Measurements from ENCODE around the gene INF2. TPM values are rescaled to one million over a fixed set of nuclear protein-coding genes. Genes with fewer than 3 reads are reported as not detected.
A peak's percentile ranks its signal among the peaks of the same experiment; 100 is the strongest.

Gene INF2
- total RNA-seq, 2 donors from 2014 or later = 162 to 264 TPM

DNA sequence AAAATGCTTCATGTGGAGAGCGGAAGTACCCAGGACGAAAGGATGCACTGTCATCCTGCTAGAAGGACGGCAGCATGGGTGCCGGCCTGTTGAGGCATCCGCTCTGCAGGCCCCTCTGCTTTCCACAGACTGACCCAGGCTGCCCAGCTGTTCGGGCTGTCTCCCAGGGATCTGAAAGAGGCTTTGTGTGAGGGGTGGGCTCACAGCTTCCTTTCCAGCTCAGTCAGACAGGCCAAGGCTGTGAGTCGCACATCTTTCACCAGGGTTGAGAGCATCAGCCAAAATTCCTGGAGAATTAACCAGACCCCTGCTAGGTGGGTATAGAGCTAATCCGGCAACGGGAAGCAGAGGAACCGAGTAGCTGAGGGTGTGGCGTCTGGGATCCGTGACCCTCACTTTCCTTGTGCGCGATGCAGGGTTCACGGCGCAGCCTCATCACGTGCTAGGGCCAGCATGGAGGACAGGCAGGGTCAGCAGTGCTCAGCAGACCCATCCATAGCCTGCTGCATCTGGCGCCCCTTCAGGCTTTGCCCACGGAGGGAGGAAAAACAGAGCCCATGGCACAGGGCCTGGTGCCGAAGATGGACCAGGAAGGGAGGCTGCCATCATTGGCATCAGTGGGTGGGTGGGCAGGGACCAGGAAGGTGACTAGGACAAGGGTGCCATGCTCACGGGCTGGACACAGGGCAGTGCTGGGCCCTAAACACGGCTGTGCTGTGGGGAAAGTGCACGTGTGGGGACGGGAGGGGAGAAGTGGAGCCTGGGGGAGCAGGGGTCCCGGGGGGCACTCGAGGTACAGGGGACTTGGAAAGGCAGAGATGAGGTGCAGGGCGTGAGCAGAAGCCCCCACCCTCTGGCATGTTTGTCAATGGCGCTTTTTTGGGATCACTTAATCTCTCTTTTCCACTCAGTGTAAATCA is 54.3 kb downstream of the INF2 start:
- H3K36me3 ChIP-seq = no peaks in the 10 kb centered on the region
- DNase-seq = no peak
- TF ChIP-seq, protein P1, sequence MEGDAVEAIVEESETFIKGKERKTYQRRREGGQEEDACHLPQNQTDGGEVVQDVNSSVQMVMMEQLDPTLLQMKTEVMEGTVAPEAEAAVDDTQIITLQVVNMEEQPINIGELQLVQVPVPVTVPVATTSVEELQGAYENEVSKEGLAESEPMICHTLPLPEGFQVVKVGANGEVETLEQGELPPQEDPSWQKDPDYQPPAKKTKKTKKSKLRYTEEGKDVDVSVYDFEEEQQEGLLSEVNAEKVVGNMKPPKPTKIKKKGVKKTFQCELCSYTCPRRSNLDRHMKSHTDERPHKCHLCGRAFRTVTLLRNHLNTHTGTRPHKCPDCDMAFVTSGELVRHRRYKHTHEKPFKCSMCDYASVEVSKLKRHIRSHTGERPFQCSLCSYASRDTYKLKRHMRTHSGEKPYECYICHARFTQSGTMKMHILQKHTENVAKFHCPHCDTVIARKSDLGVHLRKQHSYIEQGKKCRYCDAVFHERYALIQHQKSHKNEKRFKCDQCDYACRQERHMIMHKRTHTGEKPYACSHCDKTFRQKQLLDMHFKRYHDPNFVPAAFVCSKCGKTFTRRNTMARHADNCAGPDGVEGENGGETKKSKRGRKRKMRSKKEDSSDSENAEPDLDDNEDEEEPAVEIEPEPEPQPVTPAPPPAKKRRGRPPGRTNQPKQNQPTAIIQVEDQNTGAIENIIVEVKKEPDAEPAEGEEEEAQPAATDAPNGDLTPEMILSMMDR (IDR thresholded peaks at IDR 0.05) = no peak
- no peaks in the 10 kb centered on the region for H3K27me3 ChIP-seq
- H3K9ac ChIP-seq (ENCODE audit: low read depth in 2 of 2, low read length in 2 of 2) = no peak overlapping the region
- no peak overlapping the region for H3K4me3 ChIP-seq
- intact Hi-C loops (cut with DNase I) = no loop called here
- no peaks in the 10 kb centered on the region for H3K9me3 ChIP-seq
- H3K4me1 ChIP-seq = peaks cover 8% of the 10 kb centered on the region
- H3K27ac ChIP-seq = no peak overlapping the region

DNA sequence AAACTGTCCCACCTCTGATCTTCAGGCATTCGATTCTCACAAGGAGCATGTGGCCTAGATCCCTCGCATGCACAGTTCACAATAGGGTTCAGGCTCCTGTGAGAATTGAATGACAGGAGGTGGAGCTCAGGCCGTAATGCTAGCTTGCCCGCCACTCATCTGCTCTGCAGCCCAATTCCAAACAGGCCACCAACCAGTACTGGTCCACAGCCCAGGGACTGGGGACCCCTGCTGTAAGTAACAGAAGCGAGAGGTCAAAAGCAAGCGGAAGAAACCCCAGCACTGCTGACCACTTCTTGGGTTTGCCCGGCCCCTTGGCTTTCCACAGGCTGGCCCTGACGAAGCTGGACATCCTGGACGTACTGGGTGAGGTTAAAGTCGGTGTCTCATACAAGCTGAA is 55.1 kb downstream of the INF2 start:
- H3K36me3 ChIP-seq = no peaks in the 10 kb centered on the region
- H3K27me3 ChIP-seq = no peaks in the 10 kb centered on the region
- peaks cover 13% of the 10 kb centered on the region for H3K4me1 ChIP-seq
- no peaks in the 10 kb centered on the region for H3K9me3 ChIP-seq
- no peak for DNase-seq
- TF ChIP-seq, protein P1 (IDR thresholded peaks at IDR 0.05) = no peak
- no peak overlapping the region for H3K4me3 ChIP-seq
- H3K27ac ChIP-seq = no peak overlapping the region
- intact Hi-C loops (cut with DNase I) = no loop called here
- no peak overlapping the region for H3K9ac ChIP-seq (ENCODE audit: low read depth in 2 of 2, low read length in 2 of 2)

DNA sequence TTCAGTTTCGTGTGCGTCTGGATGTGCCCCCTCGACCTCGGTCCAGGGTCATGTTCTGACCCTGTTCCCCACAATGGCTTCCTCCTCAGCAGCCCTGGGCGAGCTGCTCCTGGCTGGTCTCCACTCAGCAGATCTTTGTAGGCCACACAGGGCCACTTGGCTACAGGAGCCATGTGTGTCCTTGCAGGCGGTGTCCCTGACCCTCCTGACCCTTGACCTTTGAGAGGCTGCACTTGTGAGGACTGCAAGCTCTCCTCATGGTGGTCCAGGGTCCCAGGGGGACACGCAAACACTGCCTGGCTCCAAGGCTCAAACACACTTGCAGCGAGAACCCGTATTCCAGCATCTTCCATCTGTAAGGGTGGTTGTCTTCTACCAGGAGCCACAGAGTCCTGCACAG is 56.0 kb downstream of the INF2 start:
- TF ChIP-seq, protein P1 (IDR thresholded peaks at IDR 0.05) = no peak
- Histone ChIP-seq H3K27ac (no peak overlapping the region), H3K4me3 (no peak overlapping the region), H3K36me3 (no peaks in the 10 kb centered on the region), H3K9ac (ENCODE audit: low read depth in 2 of 2, low read length in 2 of 2) (no peak overlapping the region), H3K9me3 (no peaks in the 10 kb centered on the region), H3K4me1 (peaks cover 16% of the 10 kb centered on the region), H3K27me3 (no peaks in the 10 kb centered on the region)
- no peak for DNase-seq
- intact Hi-C loops (cut with DNase I) = no loop called here

DNA sequence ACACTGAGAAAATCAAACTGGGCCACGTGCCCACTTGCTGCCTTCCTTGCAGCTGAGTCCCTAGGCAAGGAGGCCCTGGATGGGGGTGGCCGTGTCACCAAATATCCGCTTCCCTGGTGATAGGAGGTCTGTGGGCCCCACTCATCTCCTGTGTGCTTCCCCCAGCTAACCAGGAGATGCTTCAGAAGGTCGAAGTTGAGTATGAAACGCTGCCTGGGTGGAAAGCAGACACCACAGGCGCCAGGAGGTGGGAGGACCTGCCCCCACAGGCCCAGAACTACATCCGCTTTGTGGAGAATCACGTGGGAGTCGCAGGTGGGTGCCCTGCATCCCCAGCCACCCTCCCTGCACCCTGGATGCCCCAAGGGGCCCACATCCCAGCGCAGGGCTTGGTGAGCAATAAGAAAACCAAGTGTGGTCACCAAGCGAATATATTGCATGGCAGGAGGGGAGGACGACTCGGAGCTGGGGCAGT is 56.7 kb downstream of the INF2 start:
- DNase-seq = no peak
- H3K9ac ChIP-seq (ENCODE audit: low read depth in 2 of 2, low read length in 2 of 2) = no peak overlapping the region
- intact Hi-C loops (cut with DNase I) = no loop called here

DNA sequence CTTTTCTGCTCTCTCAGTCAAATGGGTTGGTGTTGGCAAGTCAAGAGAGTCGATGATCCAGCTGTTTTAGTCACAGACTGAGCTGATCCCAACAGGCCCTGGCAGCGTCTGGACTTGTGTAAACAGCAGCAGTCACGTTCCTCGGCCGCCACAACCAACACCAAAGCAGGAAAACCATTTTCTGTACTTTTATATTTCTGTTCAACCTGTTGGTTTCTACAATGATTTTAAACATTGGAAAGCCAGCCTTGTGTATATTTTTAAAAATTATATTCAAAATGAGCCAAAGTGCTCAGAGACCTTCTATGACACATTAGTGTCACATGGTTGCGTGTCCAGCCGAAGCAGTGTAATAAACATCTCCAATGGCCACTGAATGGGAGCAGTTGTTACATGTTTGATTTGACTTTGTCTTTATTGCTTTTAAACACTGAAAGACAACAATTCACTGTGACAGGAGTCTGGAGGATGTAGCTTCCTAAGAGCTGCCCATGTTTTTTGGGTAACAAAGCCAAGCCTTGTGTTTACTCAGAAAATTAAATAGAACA is 57.6 kb downstream of the INF2 start:
- TF ChIP-seq, protein P1 (IDR thresholded peaks at IDR 0.05) = no peak
- intact Hi-C loops (cut with DNase I) = no loop called here
- peak overlapping the region; percentile 37 for H3K27ac ChIP-seq
- H3K4me3 ChIP-seq = no peak overlapping the region
- no peaks in the 10 kb centered on the region for H3K9me3 ChIP-seq
- H3K4me1 ChIP-seq = peaks cover 16% of the 10 kb centered on the region
- H3K9ac ChIP-seq (ENCODE audit: low read depth in 2 of 2, low read length in 2 of 2) = peak overlapping the region in 1 of 2 donors; percentile 57
- peak; percentile 59 for DNase-seq
- no peaks in the 10 kb centered on the region for H3K27me3 ChIP-seq
- no peaks in the 10 kb centered on the region for H3K36me3 ChIP-seq

More for the DNA sequence above, 56.7 kb downstream of the INF2 start:
- H3K27me3 ChIP-seq = no peaks in the 10 kb centered on the region
- TF ChIP-seq, protein P1 (IDR thresholded peaks at IDR 0.05) = no peak
- H3K4me3 ChIP-seq = no peak overlapping the region
- H3K9me3 ChIP-seq = no peaks in the 10 kb centered on the region
- no peak overlapping the region for H3K27ac ChIP-seq
- peaks cover 16% of the 10 kb centered on the region for H3K4me1 ChIP-seq
- no peaks in the 10 kb centered on the region for H3K36me3 ChIP-seq
